OCI-M2 (cell line): Measurements from ENCODE around the gene IDI1.

Source experiments
- DNase-seq: peaks from one replicate; lab custom pipeline; 2025; ENCODE audit not compliant: unreplicated experiment; lab: John Stamatoyannopoulos, UW

Gene IDI1

DNA sequence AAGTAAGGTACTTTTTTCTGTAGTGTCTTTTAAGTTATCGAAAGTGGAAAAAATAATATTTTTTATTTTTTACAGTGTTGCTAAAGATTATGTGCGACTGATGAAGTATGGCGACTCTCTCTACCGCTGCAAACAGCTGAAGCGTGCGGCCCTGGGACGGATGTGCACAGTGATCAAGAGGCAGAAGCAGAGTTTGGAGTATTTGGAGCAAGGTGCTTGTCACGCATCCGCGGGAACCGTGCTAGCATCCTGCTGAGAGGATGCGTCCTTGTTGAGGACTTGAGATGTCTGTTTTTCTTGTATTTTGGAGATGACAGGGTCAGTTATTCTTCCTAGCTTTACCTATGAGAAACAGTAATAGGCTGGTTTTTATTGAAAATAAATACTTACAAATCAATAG is 52.9 kb downstream of the IDI1 start:
- no peak for DNase-seq

DNA sequence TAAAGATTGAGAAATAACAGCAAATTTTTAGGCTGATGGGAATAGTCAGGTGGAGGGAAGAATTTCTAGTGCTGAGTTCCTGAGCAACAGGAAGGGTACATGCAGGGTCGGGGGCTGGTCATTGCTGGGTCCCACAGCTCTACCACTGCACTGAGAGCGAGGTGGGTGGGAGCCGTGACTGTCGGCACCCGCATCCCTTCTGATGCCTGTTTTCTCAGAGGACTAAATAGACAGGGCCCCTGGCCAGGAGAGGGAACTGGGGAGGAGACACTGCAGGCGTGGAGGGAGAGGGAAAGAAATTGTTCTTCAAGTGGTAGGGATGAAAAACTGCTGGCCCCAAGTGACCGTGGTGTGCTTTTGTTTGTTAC is 53.4 kb downstream of the IDI1 start:
- DNase-seq: no peak

GRCh38 chr10:994836-995558 is 53.9 kb downstream of the IDI1 start:
- DNase-seq: no peak

DNA sequence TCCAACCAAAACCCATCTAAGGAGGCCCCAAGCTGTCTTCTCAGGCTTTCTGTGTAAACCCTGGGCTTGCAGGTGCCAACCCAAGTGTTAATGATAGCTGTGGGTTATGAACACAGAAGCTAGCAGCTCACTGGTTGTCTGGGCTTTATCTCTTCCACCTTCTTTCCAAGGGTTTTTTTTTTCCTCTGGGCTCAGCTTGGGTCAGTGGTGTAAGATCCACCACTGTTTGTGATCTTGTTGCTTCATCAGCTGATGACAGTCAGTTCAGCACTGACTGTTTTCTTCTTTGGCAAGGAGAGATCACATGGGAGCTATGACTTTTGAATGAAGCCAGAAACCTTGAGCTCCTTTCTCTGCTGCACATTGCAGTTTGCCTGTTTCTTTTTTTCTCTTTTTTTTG is 56.0 kb downstream of the IDI1 start:
- no peak for DNase-seq

- no peak for DNase-seq
Measured at GRCh38 chr10:992467-992866, 56.5 kb downstream of the IDI1 start.

GRCh38 chr10:990808-991207 is 58.1 kb downstream of the IDI1 start:
- no peak for DNase-seq
